SK-N-SH (cell line): ENCODE results near the gene SH3PXD2A.
A peak's percentile ranks its signal among the peaks of the same experiment; 100 is the strongest.

Experiments used
- EP300 ChIP-seq, 2 experiments: IDR thresholded peaks; 2 replicates each; pipeline versions ENCODE4 v1.4.0 to v1.6.1; 2012; ENCODE audit warnings: borderline replicate concordance in 1 of 2, low read depth in 1 of 2, low read length in 1 of 2
- EZH2phosphoT487 ChIP-seq: fragments of 200-600 bp; sonication (generic); IDR thresholded peaks from 2 replicates; pipeline ENCODE4 v1.6.1; 2017; ENCODE audit warnings: low read depth, mixed run types, mild to moderate bottlenecking, antibody characterized with exemption, moderate library complexity, borderline replicate concordance
- GABPA ChIP-seq: IDR thresholded peaks from 2 replicates; pipeline ENCODE4 v1.4.0; 2012; ENCODE audit warnings: low read depth, mild to moderate bottlenecking
- NFIC ChIP-seq: IDR thresholded peaks from 2 replicates; pipeline ENCODE4 v1.4.0; 2012; ENCODE audit warnings: borderline replicate concordance
- POLR2AphosphoS5 ChIP-seq: IDR thresholded peaks from 2 replicates; pipeline ENCODE4 v1.6.1; 2012; ENCODE audit warnings: low read depth, low read length
- RAD21 ChIP-seq: IDR thresholded peaks from 2 replicates; pipeline ENCODE4 v1.6.1; 2012; ENCODE audit warnings: mild to moderate bottlenecking, low read length
- YY1 ChIP-seq: IDR thresholded peaks from 2 replicates; pipeline ENCODE4 v1.4.0; 2012; ENCODE audit warnings: low read depth, mild to moderate bottlenecking
- TF ChIP-seq, protein P1 (sequence below): fragments of 200-600 bp; sonication (generic); IDR thresholded peaks from 2 replicates; pipeline ENCODE4 v1.6.1; 2017; ENCODE audit warnings: antibody characterized with exemption, mild to moderate bottlenecking, moderate library complexity

DNA sequence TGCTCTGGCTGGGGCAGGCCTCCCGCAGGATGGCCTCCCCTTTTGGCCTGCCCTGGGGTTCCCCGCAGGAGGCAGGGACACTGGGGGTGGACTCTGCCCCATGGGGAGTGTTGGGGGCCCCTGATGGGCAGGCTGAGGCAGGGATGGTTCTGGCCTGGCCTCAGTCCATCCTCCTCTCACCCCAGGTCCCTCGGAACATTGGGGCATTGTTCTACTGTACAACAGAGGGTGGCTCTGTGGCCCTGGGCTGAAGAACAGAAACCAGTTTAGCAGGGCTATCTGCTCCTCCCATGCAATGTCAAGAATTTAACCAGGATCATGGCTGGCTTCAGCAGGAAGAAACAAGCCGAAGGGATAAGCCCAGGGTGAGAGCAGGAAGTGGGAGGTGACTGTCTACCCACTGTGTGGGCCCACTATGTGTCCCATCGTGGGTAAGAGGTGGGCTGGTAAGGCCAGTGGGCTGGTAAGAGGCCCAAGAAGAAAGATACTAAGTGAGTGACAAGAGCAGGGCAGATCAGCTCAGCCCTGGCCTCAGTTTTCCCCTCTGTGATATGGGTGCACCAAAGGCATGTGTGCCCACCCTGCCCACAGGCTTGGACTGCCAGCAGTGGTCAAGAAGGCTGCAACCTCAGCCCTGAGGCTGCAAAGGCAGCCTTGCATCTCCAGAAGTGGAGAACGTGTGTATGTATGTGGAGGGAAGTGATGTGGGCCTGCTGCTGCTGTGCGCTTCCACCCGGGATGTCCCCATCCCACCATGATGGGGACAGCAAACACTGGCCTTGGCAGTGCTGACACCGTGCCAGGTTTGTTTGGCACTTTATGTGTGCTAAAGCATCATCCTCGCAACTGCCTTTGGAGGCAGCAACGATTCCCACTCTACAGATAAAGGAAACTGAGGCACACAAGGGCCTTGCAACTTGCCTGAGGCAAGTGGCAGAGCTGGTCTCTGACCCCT is 138.9 kb downstream of the SH3PXD2A start:
- TF ChIP-seq EP300 (IDR thresholded peaks at IDR 0.05; ENCODE audit: borderline replicate concordance in 1 of 2, low read depth in 1 of 2, low read length in 1 of 2) (no peak), EZH2phosphoT487 (no peak), GABPA (no peak), YY1 (no peak), POLR2AphosphoS5 (no peak), RAD21 (peak; percentile 12; the same call in 1 of the 2 replicates), NFIC (no peak)
- TF ChIP-seq, protein P1, sequence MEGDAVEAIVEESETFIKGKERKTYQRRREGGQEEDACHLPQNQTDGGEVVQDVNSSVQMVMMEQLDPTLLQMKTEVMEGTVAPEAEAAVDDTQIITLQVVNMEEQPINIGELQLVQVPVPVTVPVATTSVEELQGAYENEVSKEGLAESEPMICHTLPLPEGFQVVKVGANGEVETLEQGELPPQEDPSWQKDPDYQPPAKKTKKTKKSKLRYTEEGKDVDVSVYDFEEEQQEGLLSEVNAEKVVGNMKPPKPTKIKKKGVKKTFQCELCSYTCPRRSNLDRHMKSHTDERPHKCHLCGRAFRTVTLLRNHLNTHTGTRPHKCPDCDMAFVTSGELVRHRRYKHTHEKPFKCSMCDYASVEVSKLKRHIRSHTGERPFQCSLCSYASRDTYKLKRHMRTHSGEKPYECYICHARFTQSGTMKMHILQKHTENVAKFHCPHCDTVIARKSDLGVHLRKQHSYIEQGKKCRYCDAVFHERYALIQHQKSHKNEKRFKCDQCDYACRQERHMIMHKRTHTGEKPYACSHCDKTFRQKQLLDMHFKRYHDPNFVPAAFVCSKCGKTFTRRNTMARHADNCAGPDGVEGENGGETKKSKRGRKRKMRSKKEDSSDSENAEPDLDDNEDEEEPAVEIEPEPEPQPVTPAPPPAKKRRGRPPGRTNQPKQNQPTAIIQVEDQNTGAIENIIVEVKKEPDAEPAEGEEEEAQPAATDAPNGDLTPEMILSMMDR, result no peak
